AG08396 (cell line): ENCODE measurements around the gene TMED10.

ENCODE experiments used
- DNase-seq: peaks from one replicate; pipeline ENCODE4 v3.0.0; 2012; ENCODE audit warnings: low spot score, mixed read lengths

Gene TMED10

GRCh38 chr14:75084513-75084912, 91.9 kb downstream of the TMED10 start:
- no peak for DNase-seq

GRCh38 chr14:75083271-75083670, 93.1 kb downstream of the TMED10 start:
- no peak for DNase-seq

- no peak for DNase-seq
Observed at GRCh38 chr14:75081660-75082229, 94.7 kb downstream of the TMED10 start.
